Measurements from ENCODE around the gene ZIK1. TPM values are rescaled to one million over a fixed set of nuclear protein-coding genes. Genes with fewer than 3 reads are reported as not detected.

Gene ZIK1
- total and polyA plus RNA-seq, 3 experiments from 2014 or later: 7.6 to 10.9 (median 9.7) TPM

DNA sequence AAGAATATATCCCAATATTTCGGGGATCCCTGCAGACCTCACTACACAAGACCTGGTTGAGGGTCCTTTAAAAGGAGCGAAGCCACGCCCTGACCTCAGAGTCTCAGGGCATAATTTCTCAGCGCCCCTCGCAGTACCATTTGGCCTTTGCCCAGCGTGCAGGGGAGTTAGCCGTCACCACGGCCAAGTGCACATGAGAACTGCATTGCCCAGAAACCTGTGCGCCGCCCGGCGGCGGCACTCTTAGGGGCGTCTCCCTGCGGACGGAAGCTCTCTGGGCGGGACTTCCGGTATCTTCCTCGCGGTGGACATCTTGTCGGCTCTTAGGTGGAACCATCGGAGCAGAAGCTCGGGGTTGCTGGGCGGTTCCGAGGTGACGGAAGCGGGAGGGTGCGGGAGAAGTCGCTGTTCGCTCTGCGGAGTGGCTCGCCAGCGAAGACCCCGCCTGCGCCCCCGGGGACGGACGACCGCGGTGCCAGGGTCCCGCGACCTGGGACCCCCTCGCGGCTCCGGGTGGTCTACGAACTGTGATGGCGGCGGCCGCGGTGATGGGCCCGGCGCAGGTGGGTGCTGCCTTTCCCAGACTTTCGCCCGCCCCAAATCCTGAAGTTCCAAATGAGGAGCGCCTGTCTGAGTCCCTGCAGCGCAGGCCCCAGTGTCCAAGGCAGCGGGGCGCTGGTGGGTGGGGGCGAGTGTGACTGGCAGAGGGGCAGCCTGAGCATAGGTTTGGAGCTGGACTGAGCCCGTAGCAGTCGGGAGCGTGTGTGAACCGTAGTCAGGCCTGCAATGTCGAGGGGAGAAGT lies 30.2 kb downstream of the ZIK1 start, which contains the start of gene ZNF134:
ZNF134 (plus strand) TSS at position 302 of the 803 bp plus-strand sequence. CDS start 5,227 bp downstream, outside the sequence.
- ChIA-PET POLR2A (interaction anchor here (0.6 to 1.6 kb wide), 8 partner anchors 9 to 441 kb away, joined by 3 to 8 read pairs (median 4); partner anchors contain the start of genes ZIK1, ZNF154, ZNF211 and ZNF417), CTCF (interaction anchor here (1.1 to 1.8 kb wide), 2 partner anchors 19 to 31 kb away, joined by 3 to 9 read pairs; partner anchors contain the start of genes ZIK1 and ZNF211)
- Mint-ChIP-seq H3K27me3 (peaks cover 0 to 1% of the 10 kb centered on the region in 2 donors), H3K27ac (peak within 1 kb of the TSS; percentile 60 to 96 (median 88)), H3K4me1 (peaks cover 35 to 44% (median 39%) of the 10 kb centered on the region in 3 donors), H3K4me3 (peak within 1 kb of the TSS; percentile 91 to 98 (median 92)), H3K36me3 (peaks cover 37 to 61% (median 52%) of the 10 kb centered on the region in 3 donors), H3K9me3 (peaks cover 42 to 74% (median 64%) of the 10 kb centered on the region in 5 donors)
- H3K4me1 ChIP-seq (ENCODE audit: insufficient read depth, low read length): peaks cover 17% of the 10 kb centered on the region
- H3K27ac ChIP-seq (ENCODE audit: low read depth, low read length): peak within 1 kb of the TSS; percentile 65
- H3K9me3 ChIP-seq (ENCODE audit: low read length): peaks cover 46% of the 10 kb centered on the region
- peaks cover 34% of the 10 kb centered on the region for H3K36me3 ChIP-seq (ENCODE audit: insufficient read depth, low read length)
- H3K4me3 ChIP-seq (ENCODE audit: low read length): peak within 1 kb of the TSS; percentile 62
- peak; percentile 78 to 93 (median 83) for DNase-seq
- no peaks in the 10 kb centered on the region for H3K27me3 ChIP-seq (ENCODE audit: insufficient read depth, low read length, poor library complexity, severe bottlenecking)

DNA sequence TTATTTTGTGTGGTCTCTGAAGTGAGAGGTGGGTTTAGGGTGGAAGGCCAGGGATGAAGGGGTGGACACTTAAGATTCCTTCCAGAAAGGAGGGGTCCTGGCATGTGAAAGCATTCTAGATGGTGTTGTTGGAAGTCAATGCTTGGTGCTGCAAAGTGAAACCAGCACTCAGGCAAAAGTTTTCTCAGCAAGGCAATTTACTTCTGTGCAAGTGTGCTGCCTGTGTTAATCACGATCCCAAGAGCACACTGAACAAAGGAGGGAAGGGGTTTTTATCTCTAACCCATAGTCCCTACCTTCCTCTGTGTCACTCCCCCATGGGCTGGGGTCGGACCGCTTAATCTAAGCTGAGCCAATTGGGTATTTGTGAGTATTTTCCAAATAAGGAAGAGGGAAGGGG lies 31.4 kb downstream of the ZIK1 start:
- no peak for DNase-seq
- Mint-ChIP-seq H3K27me3 (peaks cover 0 to 1% of the 10 kb centered on the region in 2 donors), H3K27ac (peak overlapping the region in 3 of 8 donors; percentile 74 to 90 (median 75)), H3K36me3 (peaks cover 49 to 73% (median 64%) of the 10 kb centered on the region in 3 donors), H3K9me3 (peaks cover 53 to 80% (median 74%) of the 10 kb centered on the region in 5 donors), H3K4me3 (peak overlapping the region; percentile 91 to 98 (median 92)), H3K4me1 (peaks cover 37 to 45% (median 44%) of the 10 kb centered on the region in 3 donors)
- Histone ChIP-seq H3K4me3 (ENCODE audit: low read length) (peak overlapping the region; percentile 62), H3K9me3 (ENCODE audit: low read length) (peaks cover 58% of the 10 kb centered on the region), H3K36me3 (ENCODE audit: insufficient read depth, low read length) (peaks cover 46% of the 10 kb centered on the region), H3K27me3 (ENCODE audit: insufficient read depth, low read length, poor library complexity, severe bottlenecking) (no peaks in the 10 kb centered on the region), H3K4me1 (ENCODE audit: insufficient read depth, low read length) (peaks cover 17% of the 10 kb centered on the region), H3K27ac (ENCODE audit: low read depth, low read length) (no peak overlapping the region)
- CTCF ChIA-PET: no interaction called here
- POLR2A ChIA-PET: interaction anchor here (0.6 to 1.3 kb wide), 3 partner anchors 32 to 203 kb away, joined by 3 read pairs; partner anchors contain the start of gene ZNF154

GRCh38 chr19:57620673-57621348 lies 36.9 kb downstream of the ZIK1 start:
- H3K36me3 ChIP-seq (ENCODE audit: insufficient read depth, low read length): peaks cover 53% of the 10 kb centered on the region
- ChIA-PET CTCF (no interaction called here), POLR2A (no interaction called here)
- no peaks in the 10 kb centered on the region for H3K27me3 ChIP-seq (ENCODE audit: insufficient read depth, low read length, poor library complexity, severe bottlenecking)
- H3K27ac ChIP-seq (ENCODE audit: low read depth, low read length): no peak overlapping the region
- H3K4me3 Mint-ChIP-seq: no peak overlapping the region
- no peak overlapping the region for H3K27ac Mint-ChIP-seq
- peak overlapping the region; percentile 18 for H3K4me3 ChIP-seq (ENCODE audit: low read length)
- no peaks in the 10 kb centered on the region for H3K4me1 ChIP-seq (ENCODE audit: insufficient read depth, low read length)
- H3K4me1 Mint-ChIP-seq: peaks cover 17 to 23% (median 22%) of the 10 kb centered on the region in 3 donors
- peaks cover 0 to 1% of the 10 kb centered on the region in 2 donors for H3K27me3 Mint-ChIP-seq
- peaks cover 97% of the 10 kb centered on the region for H3K9me3 ChIP-seq (ENCODE audit: low read length)
- H3K36me3 Mint-ChIP-seq: peaks cover 48 to 85% (median 82%) of the 10 kb centered on the region in 3 donors
- DNase-seq: no peak
- H3K9me3 Mint-ChIP-seq: peaks cover 61 to 100% (median 97%) of the 10 kb centered on the region in 5 donors

GRCh38 chr19:57623091-57623490 lies 39.1 kb downstream of the ZIK1 start:
- ChIA-PET POLR2A (interaction anchor here (0.7 kb wide), 1 partner anchor 251 kb away, joined by 4 read pairs; no protein-coding TSS in a partner anchor), CTCF (no interaction called here)
- Mint-ChIP-seq H3K4me1 (peaks cover 3 to 9% (median 4%) of the 10 kb centered on the region in 3 donors), H3K27ac (no peak overlapping the region), H3K27me3 (peaks cover 0 to 1% of the 10 kb centered on the region in 2 donors), H3K4me3 (no peak overlapping the region), H3K9me3 (peaks cover 48 to 95% (median 90%) of the 10 kb centered on the region in 5 donors), H3K36me3 (peaks cover 34 to 62% (median 59%) of the 10 kb centered on the region in 3 donors)
- Histone ChIP-seq H3K9me3 (ENCODE audit: low read length) (peaks cover 74% of the 10 kb centered on the region), H3K27ac (ENCODE audit: low read depth, low read length) (no peak overlapping the region), H3K4me3 (ENCODE audit: low read length) (no peak overlapping the region), H3K4me1 (ENCODE audit: insufficient read depth, low read length) (no peaks in the 10 kb centered on the region), H3K36me3 (ENCODE audit: insufficient read depth, low read length) (peaks cover 31% of the 10 kb centered on the region), H3K27me3 (ENCODE audit: insufficient read depth, low read length, poor library complexity, severe bottlenecking) (no peaks in the 10 kb centered on the region)
- DNase-seq: no peak

GRCh38 chr19:57632987-57633831 lies 49.3 kb downstream of the ZIK1 start, which contains the start of gene ZNF211:
TSS of gene ZNF211 (plus strand) at chr19:57633168. CDS start at chr19:57633347, 179 bp downstream.
- Histone ChIP-seq H3K9me3 (ENCODE audit: low read length) (peaks cover 21% of the 10 kb centered on the region), H3K4me1 (ENCODE audit: insufficient read depth, low read length) (peaks cover 15% of the 10 kb centered on the region), H3K27ac (ENCODE audit: low read depth, low read length) (peak within 1 kb of the TSS; percentile 77), H3K27me3 (ENCODE audit: insufficient read depth, low read length, poor library complexity, severe bottlenecking) (no peaks in the 10 kb centered on the region), H3K36me3 (ENCODE audit: insufficient read depth, low read length) (peaks cover 25% of the 10 kb centered on the region), H3K4me3 (ENCODE audit: low read length) (peak within 1 kb of the TSS; percentile 91)
- H3K36me3 Mint-ChIP-seq: peaks cover 27 to 49% (median 49%) of the 10 kb centered on the region in 3 donors
- POLR2A ChIA-PET: interaction anchor here (0.7 to 1.5 kb wide), 4 partner anchors 16 to 76 kb away, joined by 3 to 9 read pairs (median 6); partner anchors contain the start of genes ZNF134, ZNF154 and ZNF530
- H3K27ac Mint-ChIP-seq: peak within 1 kb of the TSS; percentile 73 to 94 (median 90)
- DNase-seq: peak; percentile 73 to 91 (median 84)
- H3K27me3 Mint-ChIP-seq: no peaks in the 10 kb centered on the region
- peak within 1 kb of the TSS; percentile 89 to 98 (median 94) for H3K4me3 Mint-ChIP-seq
- CTCF ChIA-PET: interaction anchor here (1.0 to 1.5 kb wide), 3 partner anchors 19 to 369 kb away, joined by 3 to 9 read pairs (median 3); partner anchors contain the start of genes ZNF134 and ZNF606
- H3K4me1 Mint-ChIP-seq: peaks cover 26 to 34% (median 34%) of the 10 kb centered on the region in 3 donors
- H3K9me3 Mint-ChIP-seq: peaks cover 18 to 48% (median 36%) of the 10 kb centered on the region in 5 donors

DNA sequence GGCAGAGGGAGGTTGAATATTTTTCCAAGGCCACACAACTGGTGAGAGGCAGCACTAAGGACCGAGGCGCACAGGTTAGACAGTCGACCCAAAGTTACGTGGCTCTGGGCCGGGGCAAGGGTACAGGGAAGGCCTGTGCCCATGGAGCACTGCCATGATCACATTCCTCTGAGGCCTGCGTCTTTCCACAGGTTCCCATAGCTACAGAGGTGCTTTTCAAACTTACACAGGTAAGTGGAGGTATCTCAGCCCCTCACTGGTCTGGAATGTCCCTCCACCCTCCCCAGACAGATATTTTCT lies 49.8 kb downstream of the ZIK1 start:
- peak overlapping the region in 7 of 8 donors; percentile 73 to 94 (median 91) for H3K27ac Mint-ChIP-seq

GRCh38 chr19:57637379-57637778 lies 53.4 kb downstream of the ZIK1 start:
- Mint-ChIP-seq H3K36me3 (peaks cover 64 to 90% (median 87%) of the 10 kb centered on the region in 3 donors), H3K4me3 (peak overlapping the region in 1 of 7 donors; percentile 1), H3K4me1 (peaks cover 25 to 30% (median 29%) of the 10 kb centered on the region in 3 donors), H3K9me3 (peaks cover 39 to 77% (median 66%) of the 10 kb centered on the region in 5 donors), H3K27me3 (no peaks in the 10 kb centered on the region), H3K27ac (no peak overlapping the region)
- H3K9me3 ChIP-seq (ENCODE audit: low read length): peaks cover 58% of the 10 kb centered on the region
- H3K27me3 ChIP-seq (ENCODE audit: insufficient read depth, low read length, poor library complexity, severe bottlenecking): no peaks in the 10 kb centered on the region
- no peak overlapping the region for H3K27ac ChIP-seq (ENCODE audit: low read depth, low read length)
- H3K36me3 ChIP-seq (ENCODE audit: insufficient read depth, low read length): peaks cover 55% of the 10 kb centered on the region
- POLR2A ChIA-PET: no interaction called here
- H3K4me1 ChIP-seq (ENCODE audit: insufficient read depth, low read length): peaks cover 15% of the 10 kb centered on the region
- peak overlapping the region; percentile 7 for H3K4me3 ChIP-seq (ENCODE audit: low read length)
- CTCF ChIA-PET: no interaction called here
- DNase-seq: peak in 1 of 5 donors; percentile 4

More for the DNA sequence above, 49.8 kb downstream of the ZIK1 start:
- Mint-ChIP-seq H3K9me3 (peaks cover 24 to 49% (median 41%) of the 10 kb centered on the region in 5 donors), H3K4me1 (peaks cover 26 to 34% (median 34%) of the 10 kb centered on the region in 3 donors), H3K4me3 (peak overlapping the region; percentile 89 to 98 (median 94)), H3K27me3 (no peaks in the 10 kb centered on the region), H3K36me3 (peaks cover 32 to 55% (median 54%) of the 10 kb centered on the region in 3 donors)
- POLR2A ChIA-PET: interaction anchor here (1.4 to 1.5 kb wide), 2 partner anchors 20 to 75 kb away, joined by 8 to 9 read pairs; partner anchors contain the start of genes ZNF134 and ZNF154
- no peak for DNase-seq
- peaks cover 26% of the 10 kb centered on the region for H3K9me3 ChIP-seq (ENCODE audit: low read length)
- CTCF ChIA-PET: interaction anchor here (1.0 to 1.5 kb wide), 2 partner anchors 227 to 369 kb away, joined by 3 read pairs; partner anchors contain the start of gene ZNF606
- no peaks in the 10 kb centered on the region for H3K27me3 ChIP-seq (ENCODE audit: insufficient read depth, low read length, poor library complexity, severe bottlenecking)
- peaks cover 25% of the 10 kb centered on the region for H3K36me3 ChIP-seq (ENCODE audit: insufficient read depth, low read length)
- peak overlapping the region; percentile 91 for H3K4me3 ChIP-seq (ENCODE audit: low read length)
- peaks cover 15% of the 10 kb centered on the region for H3K4me1 ChIP-seq (ENCODE audit: insufficient read depth, low read length)
- H3K27ac ChIP-seq (ENCODE audit: low read depth, low read length): no peak overlapping the region

Data from CD8-positive, alpha-beta memory T cell (primary cell).